Neural progenitor cell (in vitro differentiated cells): Measurements from ENCODE around the gene HAAO.

Source experiments
- CTCF ChIP-seq: fragments of 200-600 bp; sonication (generic); IDR thresholded peaks from 2 replicates; pipeline ENCODE4 v1.5.1; 2017; ENCODE audit warnings: antibody characterized with exemption, mild to moderate bottlenecking
- EZH2 ChIP-seq: fragments of 200-600 bp; sonication (generic); IDR thresholded peaks from 2 replicates; pipeline ENCODE4 v1.6.1; 2017; ENCODE audit warnings: antibody characterized with exemption, mild to moderate bottlenecking, moderate library complexity

GRCh38 chr2:42733852-42734251 lies 58.5 kb downstream of the HAAO start:
- TF ChIP-seq CTCF (no peak), EZH2 (no peak)
